Neural cell (in vitro differentiated cells): ENCODE results near the gene ADK.

Experiments
- CTCF ChIP-seq: fragments of 450-650 bp; IDR thresholded peaks from 2 replicates; pipeline ENCODE4 v1.5.1; 2014; ENCODE audit warnings: antibody characterized with exemption, mild to moderate bottlenecking, moderate library complexity; ENCODE audit not compliant: poor library complexity, severe bottlenecking
- EP300 ChIP-seq: fragments of 450-650 bp; conservative IDR thresholded peaks from 2 replicates; pipeline ENCODE4 v1.6.1; 2014; ENCODE audit warnings: antibody characterized with exemption, mild to moderate bottlenecking, moderate library complexity; ENCODE audit not compliant: poor library complexity, severe bottlenecking
- EZH2 ChIP-seq: fragments of 200-600, 300-800 bp; shearing (Covaris generic), sonication (generic); IDR thresholded peaks from 2 replicates; pipeline ENCODE4 v1.6.1; 2014; ENCODE audit warnings: antibody characterized with exemption, low read length, borderline replicate concordance, mild to moderate bottlenecking; ENCODE audit not compliant: insufficient read depth, poor library complexity, severe bottlenecking
- MXI1 ChIP-seq: fragments of 450-650 bp; conservative IDR thresholded peaks from 2 replicates; pipeline ENCODE4 v1.6.1; 2014; ENCODE audit warnings: antibody characterized with exemption, mild to moderate bottlenecking; ENCODE audit not compliant: poor library complexity, severe bottlenecking
- POLR2AphosphoS5 ChIP-seq: IDR thresholded peaks from 2 replicates; pipeline ENCODE4 v1.6.1; 2012
- RAD21 ChIP-seq: fragments of 450-650 bp; conservative IDR thresholded peaks from 2 replicates; pipeline ENCODE4 v1.6.1; 2014; ENCODE audit warnings: antibody characterized with exemption, mild to moderate bottlenecking, moderate library complexity
- REST ChIP-seq: IDR thresholded peaks from 2 replicates; pipeline ENCODE4 v1.6.1; 2012; ENCODE audit warnings: borderline replicate concordance
- TAF1 ChIP-seq: IDR thresholded peaks from 2 replicates; pipeline ENCODE4 v1.6.1; 2012; ENCODE audit warnings: low read depth

GRCh38 chr10:74650613-74651012 lies 499.6 kb downstream of the ADK start:
- no peak for TF ChIP-seq CTCF
- TF ChIP-seq EZH2, result no peak
- no peak for TF ChIP-seq EP300
- TF ChIP-seq REST, result no peak
- TF ChIP-seq POLR2AphosphoS5, result no peak
- TF ChIP-seq RAD21, result no peak
- no peak for TF ChIP-seq TAF1
- TF ChIP-seq MXI1, result no peak
